ENCODE measurements around the gene PTPN12.

DNA sequence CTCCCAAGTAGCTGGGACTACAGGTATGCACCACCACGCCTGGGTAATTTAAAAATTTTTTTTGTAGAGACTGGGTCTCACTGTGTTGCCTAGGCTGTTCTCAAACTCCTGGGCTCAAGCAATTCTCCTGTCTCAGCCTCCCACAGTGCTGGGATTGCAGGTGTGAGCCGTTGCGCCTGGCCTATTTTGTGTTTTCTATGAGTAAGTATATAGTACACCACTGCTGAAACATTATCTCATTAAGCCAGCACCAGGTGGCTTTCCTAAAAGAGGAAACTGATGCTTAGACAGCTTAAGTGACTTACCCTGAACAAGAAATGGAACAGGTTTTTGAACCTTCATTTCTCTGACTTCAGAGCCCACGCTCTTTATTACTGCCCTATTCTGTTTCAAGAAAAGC lies 7.8 kb upstream of the PTPN12 start:
- TF ChIP-seq, protein P1, sequence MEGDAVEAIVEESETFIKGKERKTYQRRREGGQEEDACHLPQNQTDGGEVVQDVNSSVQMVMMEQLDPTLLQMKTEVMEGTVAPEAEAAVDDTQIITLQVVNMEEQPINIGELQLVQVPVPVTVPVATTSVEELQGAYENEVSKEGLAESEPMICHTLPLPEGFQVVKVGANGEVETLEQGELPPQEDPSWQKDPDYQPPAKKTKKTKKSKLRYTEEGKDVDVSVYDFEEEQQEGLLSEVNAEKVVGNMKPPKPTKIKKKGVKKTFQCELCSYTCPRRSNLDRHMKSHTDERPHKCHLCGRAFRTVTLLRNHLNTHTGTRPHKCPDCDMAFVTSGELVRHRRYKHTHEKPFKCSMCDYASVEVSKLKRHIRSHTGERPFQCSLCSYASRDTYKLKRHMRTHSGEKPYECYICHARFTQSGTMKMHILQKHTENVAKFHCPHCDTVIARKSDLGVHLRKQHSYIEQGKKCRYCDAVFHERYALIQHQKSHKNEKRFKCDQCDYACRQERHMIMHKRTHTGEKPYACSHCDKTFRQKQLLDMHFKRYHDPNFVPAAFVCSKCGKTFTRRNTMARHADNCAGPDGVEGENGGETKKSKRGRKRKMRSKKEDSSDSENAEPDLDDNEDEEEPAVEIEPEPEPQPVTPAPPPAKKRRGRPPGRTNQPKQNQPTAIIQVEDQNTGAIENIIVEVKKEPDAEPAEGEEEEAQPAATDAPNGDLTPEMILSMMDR (conservative IDR thresholded peaks at IDR 0.05; ENCODE audit: low read length): no peak
- no peak for TF ChIP-seq EZH2phosphoT487 (IDR thresholded peaks at IDR 0.05; ENCODE audit: borderline replicate concordance)
